Suprapubic skin (tissue), 4 donors: Measurements from ENCODE around the gene GPR146. TPM values are rescaled to one million over a fixed set of nuclear protein-coding genes. Genes with fewer than 3 reads are reported as not detected.
"Not testable (repeated sequence)": the region's sequence is repeated elsewhere in the genome, so short reads cannot be mapped to it uniquely, and the experiment has no call there.

Experiments
- DNase-seq, 2 donors: peaks; one replicate each; pipeline ENCODE4 v3.0.0-alpha.2; 2019; ENCODE audit warnings: low spot score in 2 of 2
- H3K27ac ChIP-seq: fragments of 200-600 bp; sonication (generic); one replicate; pipeline ENCODE4 v1.5.1; 2019
- H3K27me3 ChIP-seq: fragments of 200-600 bp; sonication (generic); one replicate; pipeline ENCODE4 v1.5.1; 2019
- H3K36me3 ChIP-seq: fragments of 200-600 bp; sonication (generic); one replicate; pipeline ENCODE4 v1.5.1; 2019
- H3K4me1 ChIP-seq: fragments of 200-600 bp; sonication (generic); one replicate; pipeline ENCODE4 v1.5.1; 2019
- H3K4me3 ChIP-seq: fragments of 200-600 bp; sonication (generic); one replicate; pipeline ENCODE4 v1.5.1; 2019; ENCODE audit warnings: mild to moderate bottlenecking
- H3K9me3 ChIP-seq: fragments of 200-600 bp; sonication (generic); one replicate; pipeline ENCODE4 v1.5.1; 2019
- CTCF ChIP-seq, 2 donors: fragments of 200-600 bp in 1 of 2; fragments of 450-650 bp in 1 of 2; sonication (generic) in 1 of 2; IDR thresholded peaks; one replicate each; pipeline ENCODE4 v1.5.1; 2016 to 2019; ENCODE audit warnings: antibody characterized with exemption in 2 of 2, mild to moderate bottlenecking in 1 of 2, moderate library complexity in 1 of 2
- EP300 ChIP-seq: sonication (generic); formaldehyde crosslinking; IDR thresholded peaks from one replicate; pipeline ENCODE4 v1.6.1; 2017; ENCODE audit warnings: antibody characterized with exemption
- POLR2A ChIP-seq, 2 donors: fragments of 450-650 bp; IDR thresholded peaks; one replicate each; pipeline ENCODE4 v1.6.1; 2017; ENCODE audit warnings: antibody characterized with exemption in 2 of 2, mild to moderate bottlenecking in 2 of 2, moderate library complexity in 2 of 2
- POLR2AphosphoS5 ChIP-seq, 3 donors: sonication (generic); formaldehyde crosslinking; IDR thresholded peaks; one replicate each; pipeline ENCODE4 v1.6.1; 2017; ENCODE audit warnings: antibody characterized with exemption in 3 of 3
- WGBS: methylation state at CpG from one replicate; pipeline ENCODE4 v1.1.5; 2018; 5-methylcytosine and 5-hydroxymethylcytosine counted together
- total RNA-seq, 4 donors: library from RNA; depleted of rRNA; stranded (reverse); fragments of >200 nt; gene quantifications; one replicate each; pipeline ENCODE4 v1.1.0, GENCODE V29; 2016

GPR146 gene
- total RNA-seq, 4 donors from 2014 or later: 24.1 to 50.8 (median 39.3) TPM

- no peak overlapping the region for H3K4me3 ChIP-seq
- TF ChIP-seq POLR2A (IDR thresholded peaks at IDR 0.05) (no peak), CTCF (IDR thresholded peaks at IDR 0.05) (no peak), POLR2AphosphoS5 (IDR thresholded peaks at IDR 0.05) (no peak), EP300 (no peak)
- H3K27me3 ChIP-seq: peaks cover 1% of the 10 kb centered on the region
- H3K4me1 ChIP-seq: peaks cover 14% of the 10 kb centered on the region
- H3K36me3 ChIP-seq: peaks cover 30% of the 10 kb centered on the region
- no peaks in the 10 kb centered on the region for H3K9me3 ChIP-seq
- H3K27ac ChIP-seq: no peak overlapping the region
- WGBS: 78% methylated on average over 25 of the region's 45 CpGs
- DNase-seq: no peak
Measured at GRCh38 chr7:997404-998395, 46.6 kb upstream of the GPR146 start.

- Histone ChIP-seq H3K36me3 (peaks cover 30% of the 10 kb centered on the region), H3K9me3 (no peaks in the 10 kb centered on the region), H3K27me3 (no peaks in the 10 kb centered on the region), H3K27ac (no peak overlapping the region), H3K4me1 (peaks cover 5% of the 10 kb centered on the region), H3K4me3 (no peak overlapping the region)
- TF ChIP-seq EP300 (no peak), POLR2AphosphoS5 (IDR thresholded peaks at IDR 0.05) (no peak), CTCF (IDR thresholded peaks at IDR 0.05) (no peak), POLR2A (IDR thresholded peaks at IDR 0.05) (no peak)
- no peak for DNase-seq
- WGBS: 88% methylated on average over 24 of the region's 28 CpGs
Measured at GRCh38 chr7:999149-999879, 45.0 kb upstream of the GPR146 start.

GRCh38 chr7:999941-1000935 is 44.1 kb upstream of the GPR146 start:
- peaks cover 30% of the 10 kb centered on the region for H3K36me3 ChIP-seq
- no peak for DNase-seq
- no peak overlapping the region for H3K27ac ChIP-seq
- TF ChIP-seq POLR2AphosphoS5 (IDR thresholded peaks at IDR 0.05) (no peak), CTCF (IDR thresholded peaks at IDR 0.05) (no peak), EP300 (no peak), POLR2A (IDR thresholded peaks at IDR 0.05) (no peak)
- H3K9me3 ChIP-seq: no peaks in the 10 kb centered on the region
- WGBS: 84% methylated on average over 31 of the region's 52 CpGs
- no peak overlapping the region for H3K4me3 ChIP-seq
- no peaks in the 10 kb centered on the region for H3K27me3 ChIP-seq
- peaks cover 5% of the 10 kb centered on the region for H3K4me1 ChIP-seq

- not testable (repeated sequence) for DNase-seq, H3K27ac ChIP-seq, H3K27me3 ChIP-seq, H3K4me1 ChIP-seq, H3K9me3 ChIP-seq, H3K4me3 ChIP-seq
- H3K36me3 ChIP-seq: peaks cover 26% of the 10 kb centered on the region
- WGBS: 83% methylated on average over 9 of the region's 14 CpGs
Measured at GRCh38 chr7:1001069-1001770, 43.1 kb upstream of the GPR146 start.

- H3K4me1 ChIP-seq, H3K27me3 ChIP-seq, DNase-seq, H3K4me3 ChIP-seq, H3K27ac ChIP-seq, H3K9me3 ChIP-seq: not testable (repeated sequence)
- WGBS: 98% methylated on average over 4 of the region's 4 CpGs
- peaks cover 21% of the 10 kb centered on the region for H3K36me3 ChIP-seq
Measured at GRCh38 chr7:1002026-1002425, 42.3 kb upstream of the GPR146 start.

GRCh38 chr7:1002445-1002844 is 41.9 kb upstream of the GPR146 start:
- not testable (repeated sequence) for H3K4me3 ChIP-seq, H3K9me3 ChIP-seq, DNase-seq, H3K27me3 ChIP-seq, H3K4me1 ChIP-seq, H3K27ac ChIP-seq
- WGBS: 80% methylated on average over 2 of the region's 7 CpGs
- peaks cover 22% of the 10 kb centered on the region for H3K36me3 ChIP-seq
